Mesendoderm (in vitro differentiated cells): Measurements from ENCODE around the gene P3H2.
"Not testable (repeated sequence)": the region's sequence is repeated elsewhere in the genome, so short reads cannot be mapped to it uniquely, and the experiment has no call there.

Source experiments
- DNase-seq: peaks from one replicate; pipeline ENCODE4 v3.0.0; 2013
- H2AK5ac ChIP-seq: 2 replicates; pipeline ENCODE4 v1.6.1; 2013; ENCODE audit warnings: low read length, inconsistent platforms
- H2BK120ac ChIP-seq: 2 replicates; pipeline ENCODE4 v1.6.1; 2013; ENCODE audit warnings: low read depth, mild to moderate bottlenecking, low read length, moderate library complexity, mixed read lengths
- H2BK15ac ChIP-seq: replicated peaks from 2 replicates; pipeline ENCODE4 v1.6.1; 2013; ENCODE audit warnings: low read depth, mild to moderate bottlenecking, moderate library complexity
- H2BK5ac ChIP-seq: 2 replicates; pipeline ENCODE4 v1.6.1; 2013; ENCODE audit warnings: low read length, inconsistent platforms
- H3K18ac ChIP-seq: 2 replicates; pipeline ENCODE4 v1.6.1; 2013; ENCODE audit warnings: mild to moderate bottlenecking, low read length, mixed read lengths
- H3K23ac ChIP-seq: one replicate; pipeline ENCODE4 v1.6.1; 2013; ENCODE audit warnings: low read length
- H3K27ac ChIP-seq: 2 replicates; pipeline ENCODE4 v1.5.1; 2013; ENCODE audit warnings: low read depth, mild to moderate bottlenecking, inconsistent platforms, low read length, moderate library complexity
- H3K27me3 ChIP-seq: 2 replicates; pipeline ENCODE4 v1.6.1; 2013; ENCODE audit warnings: low read length, control low read depth, mild to moderate bottlenecking, inconsistent platforms; ENCODE audit not compliant: insufficient read depth, poor library complexity
- H3K36me3 ChIP-seq: 2 replicates; pipeline ENCODE4 v1.6.1; 2013; ENCODE audit warnings: low read length, inconsistent platforms; ENCODE audit not compliant: control insufficient read depth, insufficient read depth
- H3K4ac ChIP-seq: one replicate; pipeline ENCODE4 v1.6.1; 2013; ENCODE audit warnings: low read depth, mild to moderate bottlenecking, low read length, moderate library complexity
- H3K4me1 ChIP-seq: 2 replicates; pipeline ENCODE4 v1.6.1; 2013; ENCODE audit warnings: low read depth, low read length, inconsistent platforms; ENCODE audit not compliant: control insufficient read depth
- H3K4me2 ChIP-seq: 2 replicates; pipeline ENCODE4 v1.6.1; 2013; ENCODE audit warnings: low read length
- H3K4me3 ChIP-seq: 2 replicates; pipeline ENCODE4 v1.5.1; 2013; ENCODE audit warnings: mild to moderate bottlenecking, low read length
- H3K56ac ChIP-seq: one replicate; pipeline ENCODE4 v1.6.1; 2013; ENCODE audit warnings: low read length
- H3K79me1 ChIP-seq: 2 replicates; pipeline ENCODE4 v1.6.1; 2013; ENCODE audit warnings: low read length, inconsistent platforms
- H3K79me2 ChIP-seq: 2 replicates; pipeline ENCODE4 v1.6.1; 2013; ENCODE audit warnings: mild to moderate bottlenecking, low read length; ENCODE audit not compliant: control insufficient read depth, insufficient read depth
- H3K9ac ChIP-seq: 2 replicates; pipeline ENCODE4 v1.6.1; 2013; ENCODE audit warnings: low read length, inconsistent platforms
- H4K5ac ChIP-seq: one replicate; pipeline ENCODE4 v1.6.1; 2013; ENCODE audit warnings: low read length
- H4K8ac ChIP-seq: one replicate; pipeline ENCODE4 v1.6.1; 2013; ENCODE audit warnings: low read depth, mild to moderate bottlenecking, control low read depth, low read length, moderate library complexity
- WGBS: extraction: QIAGEN DNeasy Blood & Tissue Kit; methylation state at CpG from one replicate; pipeline ENCODE4 v1.1.7; 2013; ENCODE audit warnings: low lambda C conversion rate, missing lambda C conversion rate; ENCODE audit not compliant: insufficient coverage; ENCODE audit errors: extremely low coverage; 5-methylcytosine and 5-hydroxymethylcytosine counted together

Gene P3H2

DNA sequence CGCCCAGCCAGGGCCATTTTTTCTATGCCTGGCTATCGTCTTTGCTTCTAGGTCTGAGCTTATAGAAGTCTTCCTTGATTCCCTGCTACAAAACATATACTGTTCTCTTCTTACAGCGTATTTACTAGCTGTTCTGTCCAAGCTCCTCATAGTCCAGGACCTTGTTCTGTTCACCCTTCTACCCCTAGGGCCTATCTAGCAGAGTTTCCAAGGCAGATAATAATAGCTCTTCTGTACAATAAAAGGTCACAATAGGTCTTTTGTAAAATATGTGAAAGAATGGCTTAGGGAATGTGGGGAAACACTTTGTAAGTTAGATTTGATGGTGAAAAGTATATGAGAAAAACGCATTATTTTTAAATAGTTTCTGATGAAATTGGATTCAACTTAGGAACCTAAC is 158.2 kb downstream of the P3H2 start:
- no peaks in the 10 kb centered on the region for H3K79me2 ChIP-seq
- peaks cover 2% of the 10 kb centered on the region for H3K36me3 ChIP-seq
- no peak for DNase-seq
- no peak overlapping the region for H2BK15ac ChIP-seq
- no peak overlapping the region for H2BK5ac ChIP-seq
- H3K4me1 ChIP-seq, result no peaks in the 10 kb centered on the region
- H3K9ac ChIP-seq, result no peak overlapping the region
- no peak overlapping the region for H3K4ac ChIP-seq
- peak overlapping the region; percentile 51 for H3K18ac ChIP-seq
- no peak overlapping the region for H3K27ac ChIP-seq
- no peak overlapping the region for H4K8ac ChIP-seq
- no peak overlapping the region for H3K23ac ChIP-seq
- no peak overlapping the region for H2BK120ac ChIP-seq
- no peak overlapping the region for H2AK5ac ChIP-seq
- no peak overlapping the region for H3K4me3 ChIP-seq
- H4K5ac ChIP-seq, result no peak overlapping the region
- H3K56ac ChIP-seq, result no peak overlapping the region
- H3K4me2 ChIP-seq, result no peak overlapping the region
- WGBS, result 100% methylated on average over 1 of the region's 4 CpGs
- no peaks in the 10 kb centered on the region for H3K79me1 ChIP-seq
- H3K27me3 ChIP-seq, result no peaks in the 10 kb centered on the region

DNA sequence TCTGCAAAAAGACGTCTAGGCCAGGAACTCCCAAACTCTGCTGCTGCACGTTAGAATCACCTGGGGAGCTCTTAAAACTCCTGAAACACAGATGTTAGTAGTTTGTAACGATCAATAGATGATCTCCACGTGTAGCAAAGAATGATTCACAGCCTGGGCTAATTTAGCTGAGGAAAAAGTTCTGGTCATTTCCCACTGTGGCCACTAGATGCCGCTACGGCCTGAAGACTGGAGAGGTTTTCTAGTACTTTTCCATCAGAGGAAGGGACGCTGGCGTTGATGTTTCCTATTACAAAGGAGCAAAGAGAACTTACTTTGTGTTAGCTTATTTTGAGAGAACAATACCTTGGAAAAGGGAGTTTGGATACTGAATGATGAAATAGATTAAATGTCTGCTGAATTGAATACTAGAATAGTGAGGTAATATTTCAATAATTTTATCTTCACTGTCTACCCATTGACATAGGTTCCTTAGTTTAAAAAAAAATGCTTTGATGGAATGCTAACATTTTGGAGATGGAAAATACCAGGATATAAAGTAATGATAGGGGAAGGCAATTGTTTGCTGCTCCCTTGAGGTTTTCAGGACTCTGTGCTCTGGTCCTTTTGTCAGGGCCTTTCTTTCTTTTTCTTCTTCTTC is 159.1 kb downstream of the P3H2 start:
- Histone ChIP-seq H3K56ac (no peak overlapping the region), H4K8ac (no peak overlapping the region), H3K79me2 (no peaks in the 10 kb centered on the region), H3K9ac (no peak overlapping the region), H3K23ac (no peak overlapping the region), H3K4ac (no peak overlapping the region), H2BK15ac (peak overlapping the region; percentile 74), H4K5ac (no peak overlapping the region), H3K4me2 (no peak overlapping the region), H3K4me3 (no peak overlapping the region), H2BK5ac (no peak overlapping the region), H3K27me3 (no peaks in the 10 kb centered on the region), H3K27ac (no peak overlapping the region), H2AK5ac (no peak overlapping the region), H3K4me1 (no peaks in the 10 kb centered on the region), H3K79me1 (no peaks in the 10 kb centered on the region), H3K36me3 (peaks cover 2% of the 10 kb centered on the region), H2BK120ac (no peak overlapping the region), H3K18ac (peak overlapping the region; percentile 51)
- no CpG with 5 or more reads among the region's 8 CpGs for WGBS
- peak; percentile 90 for DNase-seq

DNA sequence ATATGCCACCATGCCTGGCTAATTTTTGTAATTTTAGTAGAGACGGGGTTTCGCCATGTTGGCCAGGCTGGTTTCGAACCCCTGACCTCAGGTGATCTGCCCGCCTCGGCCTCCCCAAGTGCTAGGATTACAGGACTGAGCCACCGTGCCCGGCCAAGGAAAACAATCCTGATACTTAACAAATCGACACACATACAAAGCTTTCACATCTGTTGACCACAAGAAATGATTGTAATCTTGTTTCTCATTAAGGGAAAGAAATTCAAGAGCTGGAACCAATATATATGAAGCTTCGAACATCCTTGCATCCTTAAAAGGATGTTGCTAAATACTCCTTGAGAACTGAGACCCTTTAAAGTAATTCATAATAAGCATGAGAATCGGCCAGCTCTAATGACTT is 159.6 kb downstream of the P3H2 start:
- WGBS, result no CpG with 5 or more reads among the region's 10 CpGs
- not testable (repeated sequence) for H3K27me3 ChIP-seq, H4K5ac ChIP-seq, H3K23ac ChIP-seq, H3K79me1 ChIP-seq, H3K4me3 ChIP-seq, H3K9ac ChIP-seq, H3K79me2 ChIP-seq, DNase-seq, H2BK5ac ChIP-seq, H3K4ac ChIP-seq, H3K4me1 ChIP-seq, H3K18ac ChIP-seq, H3K27ac ChIP-seq, H3K36me3 ChIP-seq, H3K56ac ChIP-seq, H3K4me2 ChIP-seq, H4K8ac ChIP-seq, H2BK120ac ChIP-seq, H2AK5ac ChIP-seq, H2BK15ac ChIP-seq

DNA sequence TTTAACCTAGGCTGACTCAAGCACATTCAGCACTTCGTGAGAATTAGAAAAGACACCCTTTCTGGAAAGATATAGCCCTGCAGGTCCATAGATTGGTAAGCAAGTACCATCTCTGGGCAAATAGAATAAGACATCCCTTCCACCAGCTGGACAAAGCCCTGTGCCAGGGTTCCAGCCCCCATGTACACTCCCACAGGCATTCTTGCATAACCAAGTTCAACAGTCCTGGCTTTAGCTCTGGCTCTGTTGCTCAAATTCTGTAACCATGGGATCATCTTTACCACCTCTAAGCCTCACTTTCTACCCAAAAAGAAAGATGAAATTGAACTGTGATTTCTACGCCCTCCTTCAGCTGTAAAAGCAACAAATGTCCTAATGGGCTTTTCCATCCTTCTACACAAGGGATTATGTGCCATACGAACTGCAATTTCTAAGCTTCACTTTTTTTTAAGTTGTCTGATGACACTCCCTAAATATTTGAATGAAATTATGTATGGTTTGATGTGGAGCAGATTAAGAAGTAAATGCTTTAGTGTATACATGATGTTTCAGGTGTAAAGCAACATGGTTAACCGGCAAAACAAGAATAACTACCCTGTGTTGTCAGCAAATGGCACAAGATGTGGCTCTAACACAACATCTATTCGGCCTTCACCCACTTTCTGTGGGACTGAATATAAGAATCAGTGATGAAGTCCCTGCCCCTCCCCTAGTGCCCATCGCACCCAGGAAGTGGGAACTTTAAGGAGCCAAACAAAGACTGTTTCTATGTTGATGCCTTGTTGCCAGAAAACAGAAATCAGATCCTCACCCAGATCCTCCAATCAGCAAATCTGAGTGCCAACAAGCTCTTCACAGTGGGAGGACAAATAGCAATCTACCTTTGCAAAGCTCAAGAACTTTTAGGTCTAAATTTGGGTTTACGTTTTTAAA is 165.7 kb downstream of the P3H2 start:
- WGBS, result no CpG with 5 or more reads among the region's 7 CpGs
- no peak overlapping the region for H4K5ac ChIP-seq
- H3K4me2 ChIP-seq, result no peak overlapping the region
- H2AK5ac ChIP-seq, result no peak overlapping the region
- H3K4me1 ChIP-seq, result no peaks in the 10 kb centered on the region
- no peak overlapping the region for H2BK15ac ChIP-seq
- H2BK120ac ChIP-seq, result no peak overlapping the region
- H3K18ac ChIP-seq, result no peak overlapping the region
- DNase-seq, result no peak
- peaks cover 2% of the 10 kb centered on the region for H3K36me3 ChIP-seq
- H3K23ac ChIP-seq, result no peak overlapping the region
- H3K4ac ChIP-seq, result no peak overlapping the region
- H4K8ac ChIP-seq, result no peak overlapping the region
- H3K79me2 ChIP-seq, result no peaks in the 10 kb centered on the region
- H2BK5ac ChIP-seq, result no peak overlapping the region
- H3K56ac ChIP-seq, result no peak overlapping the region
- H3K4me3 ChIP-seq, result no peak overlapping the region
- no peaks in the 10 kb centered on the region for H3K27me3 ChIP-seq
- H3K9ac ChIP-seq, result no peak overlapping the region
- no peak overlapping the region for H3K27ac ChIP-seq
- no peaks in the 10 kb centered on the region for H3K79me1 ChIP-seq

GRCh38 chr3:189953551-189953950 is 167.1 kb downstream of the P3H2 start:
- H3K18ac ChIP-seq, result no peak overlapping the region
- no peak overlapping the region for H3K56ac ChIP-seq
- H3K36me3 ChIP-seq, result peaks cover 2% of the 10 kb centered on the region
- no peaks in the 10 kb centered on the region for H3K4me1 ChIP-seq
- no CpG with 5 or more reads among the region's 4 CpGs for WGBS
- no peak overlapping the region for H2BK5ac ChIP-seq
- no peak overlapping the region for H3K4me3 ChIP-seq
- H3K23ac ChIP-seq, result no peak overlapping the region
- H3K79me2 ChIP-seq, result no peaks in the 10 kb centered on the region
- DNase-seq, result no peak
- no peak overlapping the region for H3K4me2 ChIP-seq
- no peak overlapping the region for H3K9ac ChIP-seq
- no peak overlapping the region for H2BK120ac ChIP-seq
- H3K4ac ChIP-seq, result no peak overlapping the region
- no peak overlapping the region for H2BK15ac ChIP-seq
- no peak overlapping the region for H4K5ac ChIP-seq
- H3K27me3 ChIP-seq, result no peaks in the 10 kb centered on the region
- H4K8ac ChIP-seq, result no peak overlapping the region
- no peak overlapping the region for H2AK5ac ChIP-seq
- H3K79me1 ChIP-seq, result no peaks in the 10 kb centered on the region
- H3K27ac ChIP-seq, result no peak overlapping the region
